ENCODE data around the gene FOXP1.

- no peak for TF ChIP-seq EZH2 (IDR thresholded peaks at IDR 0.05; ENCODE audit: borderline replicate concordance)
- TF ChIP-seq, protein P1, sequence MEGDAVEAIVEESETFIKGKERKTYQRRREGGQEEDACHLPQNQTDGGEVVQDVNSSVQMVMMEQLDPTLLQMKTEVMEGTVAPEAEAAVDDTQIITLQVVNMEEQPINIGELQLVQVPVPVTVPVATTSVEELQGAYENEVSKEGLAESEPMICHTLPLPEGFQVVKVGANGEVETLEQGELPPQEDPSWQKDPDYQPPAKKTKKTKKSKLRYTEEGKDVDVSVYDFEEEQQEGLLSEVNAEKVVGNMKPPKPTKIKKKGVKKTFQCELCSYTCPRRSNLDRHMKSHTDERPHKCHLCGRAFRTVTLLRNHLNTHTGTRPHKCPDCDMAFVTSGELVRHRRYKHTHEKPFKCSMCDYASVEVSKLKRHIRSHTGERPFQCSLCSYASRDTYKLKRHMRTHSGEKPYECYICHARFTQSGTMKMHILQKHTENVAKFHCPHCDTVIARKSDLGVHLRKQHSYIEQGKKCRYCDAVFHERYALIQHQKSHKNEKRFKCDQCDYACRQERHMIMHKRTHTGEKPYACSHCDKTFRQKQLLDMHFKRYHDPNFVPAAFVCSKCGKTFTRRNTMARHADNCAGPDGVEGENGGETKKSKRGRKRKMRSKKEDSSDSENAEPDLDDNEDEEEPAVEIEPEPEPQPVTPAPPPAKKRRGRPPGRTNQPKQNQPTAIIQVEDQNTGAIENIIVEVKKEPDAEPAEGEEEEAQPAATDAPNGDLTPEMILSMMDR (IDR thresholded peaks at IDR 0.05; ENCODE audit: poor library complexity), result no peak
Observed at GRCh38 chr3:71530903-71531530, 52.5 kb downstream of the FOXP1 start.
